ENCODE results near the gene FARS2.

GRCh38 chr6:5257400-5257799, 3.9 kb upstream of the FARS2 start:
- no peak for TF ChIP-seq POLR2AphosphoS5 (IDR thresholded peaks at IDR 0.05; ENCODE audit: insufficient read depth, low read depth, low read length)
- TF ChIP-seq EZH2 (IDR thresholded peaks at IDR 0.05; ENCODE audit: borderline replicate concordance, low read depth, low read length, severe bottlenecking) = no peak
